EH (cell line): ENCODE measurements around the gene VPS52.
"Not testable (repeated sequence)": the region's sequence is repeated elsewhere in the genome, so short reads cannot be mapped to it uniquely, and the experiment has no call there.

Experiments used
- DNase-seq: peaks from one replicate; pipeline ENCODE4 v3.0.0-alpha.2; 2015; ENCODE audit warnings: low read depth

The VPS52 gene

GRCh38 chr6:33305052-33305451, 33.4 kb upstream of the VPS52 start:
- DNase-seq, result no peak

GRCh38 chr6:33304216-33304615, 32.5 kb upstream of the VPS52 start:
- no peak for DNase-seq

DNA sequence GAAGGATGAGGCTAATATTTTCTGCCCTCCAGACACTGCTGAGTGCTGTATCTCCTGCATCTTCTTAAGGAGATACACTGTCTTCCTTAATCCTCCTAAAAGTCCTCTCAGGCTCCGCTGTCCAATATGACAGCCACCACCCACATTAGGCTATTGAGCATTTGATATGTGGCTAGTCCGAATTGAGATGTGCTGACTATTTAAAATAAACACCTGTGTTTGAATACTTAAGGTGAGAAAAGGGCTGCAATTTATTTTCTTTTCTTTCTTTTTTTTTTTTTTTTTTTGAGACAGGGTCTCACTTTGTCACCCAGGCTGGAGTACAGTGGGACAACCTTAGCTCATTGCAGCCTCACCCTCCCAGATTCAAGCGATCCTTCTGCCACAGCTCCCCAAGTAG, 30.2 kb upstream of the VPS52 start:
- no peak for DNase-seq

- peak; percentile 93 for DNase-seq
Observed at GRCh38 chr6:33299237-33299944, 27.7 kb upstream of the VPS52 start.

GRCh38 chr6:33298773-33299236, 27.1 kb upstream of the VPS52 start, which contains the start of gene RGL2:
RGL2 (minus strand) TSS chr6:33298942; CDS start chr6:33298610, 332 bp downstream.
- DNase-seq, result peak; percentile 73

DNA sequence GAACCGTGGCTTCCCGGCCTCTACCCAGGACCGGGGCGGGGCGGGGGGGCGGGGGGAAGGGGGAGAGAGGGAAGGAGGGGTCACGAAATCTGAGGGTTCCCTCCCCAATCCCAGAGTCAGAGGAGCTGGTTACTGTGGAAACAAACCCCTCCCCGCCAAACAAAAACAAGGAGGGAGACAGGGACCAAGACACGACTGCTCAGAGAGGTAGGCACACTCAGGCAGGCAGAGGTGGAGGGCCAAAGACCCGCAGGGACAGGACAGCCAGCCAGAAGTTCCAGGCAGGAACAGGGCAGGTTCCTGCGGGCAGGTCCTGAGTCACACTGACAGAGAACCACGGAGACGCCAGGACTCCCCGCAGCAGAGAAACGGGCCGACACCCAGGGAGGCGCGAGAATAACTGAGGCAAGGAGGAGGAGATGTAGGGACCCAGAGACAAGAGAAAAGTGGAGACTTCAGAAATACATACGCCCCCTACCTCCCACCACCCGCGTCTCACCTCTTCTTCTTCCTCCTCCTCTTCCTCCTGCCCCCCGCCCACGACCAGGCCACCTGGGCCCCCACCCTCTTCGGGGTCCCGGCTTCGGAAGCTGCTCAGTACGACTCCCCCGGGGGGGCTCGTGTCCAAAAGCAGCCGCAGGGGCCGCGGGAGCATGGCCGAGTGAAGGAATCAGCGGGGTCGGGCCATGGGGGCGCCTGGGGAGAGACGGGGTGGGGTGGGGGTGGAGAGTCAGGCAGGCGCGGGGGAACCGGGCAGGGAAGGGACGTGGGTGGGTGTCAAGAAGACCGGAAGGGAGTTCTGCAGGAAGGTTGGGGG, 26.5 kb upstream of the VPS52 start:
- DNase-seq, result peak; percentile 92

GRCh38 chr6:33297406-33297955, 25.8 kb upstream of the VPS52 start:
- no peak for DNase-seq

GRCh38 chr6:33296797-33297405, 25.2 kb upstream of the VPS52 start:
- DNase-seq, result no peak

GRCh38 chr6:33295621-33296369, 24.1 kb upstream of the VPS52 start:
- DNase-seq, result no peak

- no peak for DNase-seq
Observed at GRCh38 chr6:33294086-33294823, 22.6 kb upstream of the VPS52 start.

DNA sequence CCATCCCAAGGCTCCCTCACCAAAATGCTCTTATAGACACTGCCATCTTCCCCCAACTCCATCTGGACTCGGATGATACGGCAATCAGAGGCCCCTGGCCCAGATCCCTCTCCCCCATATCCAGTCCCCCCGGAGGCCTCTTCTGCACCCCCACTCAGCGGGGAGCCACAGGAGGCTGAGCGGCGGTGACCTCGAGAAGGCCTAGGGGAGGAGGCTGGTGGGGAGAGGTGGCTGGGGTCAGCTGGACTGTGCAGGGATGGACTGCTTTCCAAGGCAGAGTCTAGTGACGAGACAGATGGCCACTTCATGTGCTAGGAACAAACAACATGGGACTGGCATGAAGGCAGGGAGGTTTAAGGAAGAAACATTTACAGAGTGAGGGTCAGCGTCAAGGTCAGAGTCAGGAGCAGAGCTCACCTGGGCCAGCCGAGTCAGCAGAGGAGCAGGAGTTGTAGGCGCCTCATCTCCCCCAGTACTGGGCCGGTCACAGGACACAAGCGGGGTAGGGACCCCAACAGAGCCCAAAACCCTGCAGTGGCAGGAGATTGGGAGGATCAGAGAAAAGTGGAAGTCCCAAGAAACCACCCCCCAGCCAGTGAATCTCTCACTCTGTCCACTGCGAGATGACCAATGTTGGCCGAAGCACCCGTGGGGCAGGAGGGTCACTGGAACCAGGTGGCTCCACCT, 21.5 kb upstream of the VPS52 start:
- DNase-seq, result no peak

- DNase-seq, result no peak
Observed at GRCh38 chr6:33290459-33290858, 18.8 kb upstream of the VPS52 start.

GRCh38 chr6:33289784-33290315, 18.2 kb upstream of the VPS52 start:
- no peak for DNase-seq

DNA sequence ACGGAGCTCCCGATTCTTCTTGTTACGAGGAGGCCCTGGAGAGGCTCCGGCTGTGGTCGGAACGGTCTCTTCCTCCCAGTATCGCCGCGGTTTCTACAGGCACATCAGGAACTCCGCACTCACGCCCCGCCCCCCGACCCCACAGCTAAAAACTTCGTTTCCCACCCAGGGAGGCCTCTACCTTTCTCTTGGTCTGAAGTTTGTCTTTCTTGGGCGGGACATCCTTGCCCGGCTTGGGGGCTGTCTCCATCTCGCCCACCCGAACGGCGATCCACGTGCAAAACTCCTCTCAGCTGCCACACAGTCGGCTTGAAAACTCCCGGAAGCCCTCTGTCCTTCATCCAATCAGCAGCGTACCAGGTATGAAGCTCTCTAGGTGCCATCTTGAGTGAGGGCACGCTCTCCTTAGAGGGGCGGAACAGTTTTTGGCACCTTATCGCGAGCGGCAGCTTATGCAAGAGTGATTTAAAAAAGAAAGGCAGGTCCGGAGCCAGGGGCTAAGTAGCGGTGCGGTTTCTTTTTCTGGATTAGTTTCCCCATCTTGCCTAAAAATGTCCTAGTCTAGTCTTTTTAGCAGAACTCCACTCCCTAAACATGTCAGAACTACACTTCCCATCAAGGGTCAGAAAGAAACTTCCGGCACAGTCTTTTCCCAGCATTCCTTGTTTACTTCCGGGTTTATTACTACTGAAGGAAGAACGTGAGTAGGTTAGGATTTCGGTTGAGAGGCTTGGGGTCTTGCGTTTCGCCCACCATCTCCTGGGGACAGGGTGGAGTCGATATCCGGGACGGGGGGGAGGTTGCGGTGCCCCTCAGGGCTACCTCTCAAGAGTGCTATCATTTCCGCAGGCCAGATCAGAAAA, 17.5 kb upstream of the VPS52 start, which contains the start of the genes PFDN6 and WDR46:
Gene PFDN6 (plus strand): TSS at position 681 of the 863 bp plus-strand sequence. CDS start 256 bp downstream, outside the sequence.
Gene WDR46 (minus strand): TSS at position 319 of the 863 bp plus-strand sequence. CDS start 69 bp downstream, at position 250.
- DNase-seq, result peak; percentile 93

DNA sequence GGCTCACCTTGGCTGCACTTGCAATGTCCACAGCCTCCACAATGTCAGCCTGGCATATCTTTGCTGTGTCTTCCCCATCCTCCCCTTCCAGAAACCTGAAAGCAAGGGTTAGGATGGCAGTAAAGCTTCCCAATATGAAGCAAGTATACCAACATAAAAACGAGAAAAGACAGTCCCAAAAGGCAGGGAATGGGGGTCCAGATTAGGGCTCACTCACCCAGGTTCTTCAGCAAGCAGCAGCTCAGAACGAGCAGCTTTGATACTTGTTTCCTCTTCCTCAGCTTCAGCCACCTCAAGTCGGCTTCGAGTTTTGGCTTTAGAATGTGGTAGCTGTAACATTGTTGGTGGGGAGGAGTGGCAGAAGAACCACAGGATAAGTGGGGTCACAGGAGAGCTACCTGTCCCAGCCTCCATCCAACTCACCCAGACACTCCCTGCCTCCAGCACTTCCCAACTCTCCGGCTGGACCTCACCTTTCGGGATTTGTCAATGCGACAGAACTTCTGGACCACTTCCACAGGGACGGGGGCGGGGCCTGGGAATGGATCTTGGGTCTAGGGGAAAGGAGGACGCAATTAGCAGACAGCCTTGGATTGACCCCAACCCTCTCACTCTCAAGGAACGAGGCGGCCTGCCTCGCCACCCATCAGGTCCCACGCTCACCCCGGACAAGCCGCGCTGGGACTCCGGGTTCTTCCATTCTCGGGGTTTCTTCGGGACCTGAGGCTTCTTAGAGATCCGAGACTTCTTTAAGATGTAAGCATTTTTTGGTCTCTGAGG, 16.7 kb upstream of the VPS52 start:
- no peak for DNase-seq

GRCh38 chr6:33286946-33287914, 15.6 kb upstream of the VPS52 start:
- no peak for DNase-seq

- DNase-seq, result not testable (repeated sequence)
Observed at GRCh38 chr6:33285214-33285613, 13.5 kb upstream of the VPS52 start.
